Stimulated activated CD4-positive, alpha-beta T cell treated with anti-CD3 and anti-CD28 coated beads, TNF-alpha, amount 100 ng/mL, for 48 hours (primary cell): Measurements from ENCODE around the gene CDH4.

Source experiments
- DNase-seq, 3 donors: peaks; one replicate each; pipeline ENCODE4 v3.0.0-alpha.2; 2020; ENCODE audit warnings: low read depth in 3 of 3

Gene CDH4

GRCh38 chr20:61356196-61356595 is 104.1 kb downstream of the CDH4 start:
- DNase-seq: no peak

DNA sequence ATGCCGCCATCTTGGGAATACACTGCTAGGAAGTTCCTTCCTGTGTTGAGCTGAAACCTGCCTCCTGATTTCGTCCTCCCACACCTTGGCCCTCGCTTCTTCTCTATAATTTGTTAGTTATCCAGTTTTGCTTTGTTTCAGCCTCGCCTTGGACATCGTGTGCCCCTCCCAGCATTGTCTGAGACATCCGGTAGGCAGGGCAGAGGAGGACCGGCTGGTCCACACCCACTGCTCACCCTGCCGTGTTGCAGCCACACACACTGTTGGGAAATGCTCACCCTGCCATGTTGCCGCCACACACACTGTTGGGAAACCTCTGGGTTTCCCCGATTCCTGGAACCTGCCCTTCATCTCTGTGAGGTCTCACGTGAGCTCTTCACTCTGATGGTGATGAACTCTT is 105.1 kb downstream of the CDH4 start:
- DNase-seq: no peak

- no peak for DNase-seq
Observed at GRCh38 chr20:61359254-61359653, 107.2 kb downstream of the CDH4 start.

DNA sequence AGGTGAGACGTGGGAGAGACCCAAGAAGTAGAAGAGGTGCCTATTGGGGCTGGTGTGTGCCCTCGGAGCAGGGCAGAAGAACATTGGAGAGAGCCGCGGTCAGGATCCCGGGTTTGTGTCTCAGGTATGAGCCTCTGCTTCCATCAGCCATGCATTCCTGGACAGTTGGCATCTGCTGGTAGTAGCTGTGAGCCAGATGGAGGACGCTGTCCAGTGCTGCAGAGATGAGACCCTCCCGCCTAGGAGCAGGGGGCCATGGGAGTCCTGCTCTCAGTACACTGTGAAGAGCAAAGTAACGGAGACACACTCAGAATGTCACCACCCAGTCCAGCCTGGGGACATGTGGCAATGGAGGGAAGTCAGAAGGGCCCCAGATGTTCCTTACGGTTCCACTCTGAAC is 108.2 kb downstream of the CDH4 start:
- no peak for DNase-seq

- no peak for DNase-seq
Observed at GRCh38 chr20:61360940-61361339, 108.9 kb downstream of the CDH4 start.

DNA sequence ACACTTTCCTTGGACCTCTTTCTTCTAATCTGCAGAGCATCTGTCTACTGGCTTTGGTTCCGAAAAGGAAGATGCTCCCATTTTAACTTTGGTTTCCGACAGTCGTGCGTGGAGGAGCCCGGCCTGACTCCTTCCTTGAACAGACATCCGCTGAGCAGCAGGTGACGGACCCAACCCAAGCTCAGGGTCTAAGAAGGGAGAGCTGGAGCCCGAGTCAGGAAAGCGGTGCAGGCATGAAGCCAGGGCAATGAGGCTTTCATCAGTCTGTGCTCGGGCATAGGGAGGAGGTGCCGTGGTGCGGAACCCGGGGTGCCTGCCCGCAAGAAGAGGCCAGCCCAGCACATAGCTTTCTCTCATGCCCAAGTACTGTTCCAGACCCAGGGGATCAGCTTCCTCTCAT is 109.4 kb downstream of the CDH4 start:
- DNase-seq: no peak

DNA sequence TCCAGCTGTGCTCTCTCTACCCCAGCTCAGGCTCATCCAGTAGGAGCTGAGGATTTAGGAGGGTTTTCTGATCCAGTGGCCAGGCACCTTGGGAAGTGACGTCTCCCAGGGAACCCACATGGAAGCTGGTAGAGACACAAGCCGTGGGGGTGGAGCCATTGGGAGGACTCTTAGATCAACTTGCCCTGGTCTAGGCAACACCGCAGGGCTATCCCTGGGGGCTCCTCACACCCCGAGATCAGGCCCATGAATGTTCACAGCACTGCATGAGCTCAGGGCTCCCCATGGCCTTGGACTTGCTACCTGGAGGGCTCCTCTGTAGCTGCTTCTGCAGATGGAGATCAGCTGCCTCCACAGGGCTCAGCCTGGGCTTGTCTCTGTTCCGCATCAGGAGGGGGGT is 112.1 kb downstream of the CDH4 start:
- no peak for DNase-seq

GRCh38 chr20:61366914-61367313 is 114.9 kb downstream of the CDH4 start:
- DNase-seq: no peak

DNA sequence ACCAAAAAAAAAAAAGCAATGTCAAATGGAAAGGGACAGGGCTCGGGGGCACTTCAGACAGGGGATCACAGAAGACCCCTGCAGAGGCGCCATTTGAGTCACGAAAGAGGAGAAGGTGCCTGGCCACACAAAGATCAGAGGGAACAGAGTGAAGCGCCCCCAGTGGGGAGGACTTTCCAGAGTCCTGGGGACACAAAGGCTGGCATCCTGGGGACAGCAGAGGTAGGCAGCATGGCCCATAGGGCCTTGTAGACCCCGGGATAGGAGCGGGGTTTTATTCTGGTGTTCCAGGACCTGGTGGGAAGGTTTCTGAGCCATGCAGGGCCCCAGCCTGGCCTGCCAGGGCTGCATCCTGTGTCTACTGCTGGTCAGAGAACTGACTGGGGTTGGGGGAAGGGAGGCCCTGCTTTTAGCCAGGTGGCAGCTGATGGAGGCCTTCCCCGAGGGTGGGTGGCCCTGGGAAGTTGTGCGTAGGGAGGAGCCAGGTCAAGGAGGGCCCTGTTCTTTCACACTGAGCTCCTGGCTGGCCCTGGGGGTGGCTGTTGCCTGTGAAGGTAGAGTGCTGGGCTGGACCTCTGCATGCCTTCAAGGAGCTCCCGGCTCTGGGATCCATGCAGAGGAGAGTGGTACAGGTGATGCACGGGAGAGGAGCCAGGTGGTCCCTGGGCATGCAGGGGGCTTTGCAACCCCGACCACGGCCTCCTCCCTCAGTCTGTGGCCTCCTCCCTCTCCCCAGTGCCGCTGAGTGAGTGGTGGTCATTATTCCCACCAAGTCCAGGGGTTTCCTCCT is 117.9 kb downstream of the CDH4 start:
- no peak for DNase-seq

DNA sequence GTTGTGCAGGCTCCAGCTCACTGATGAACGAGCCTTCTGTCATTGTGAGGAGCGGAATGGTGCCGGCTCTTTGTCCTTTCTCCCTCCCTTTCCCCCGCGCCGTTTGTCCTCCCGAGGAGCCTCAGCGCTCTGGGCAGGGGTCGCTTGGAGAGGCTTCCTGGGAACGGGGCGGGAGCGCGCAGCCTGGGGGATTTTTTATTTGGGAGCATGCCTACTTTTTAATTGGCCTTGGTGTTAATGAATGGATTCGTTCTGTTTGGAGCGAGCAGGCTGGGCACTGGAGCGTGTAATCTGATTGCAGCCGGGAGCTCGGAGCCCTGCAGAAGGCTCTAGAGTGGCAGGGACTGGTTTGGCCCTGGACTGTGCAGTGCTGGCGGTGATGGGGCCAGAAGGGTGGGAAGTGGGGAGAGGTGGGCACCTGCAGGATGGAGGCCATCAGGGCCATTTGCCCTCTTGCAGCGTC is 118.8 kb downstream of the CDH4 start:
- DNase-seq: no peak

DNA sequence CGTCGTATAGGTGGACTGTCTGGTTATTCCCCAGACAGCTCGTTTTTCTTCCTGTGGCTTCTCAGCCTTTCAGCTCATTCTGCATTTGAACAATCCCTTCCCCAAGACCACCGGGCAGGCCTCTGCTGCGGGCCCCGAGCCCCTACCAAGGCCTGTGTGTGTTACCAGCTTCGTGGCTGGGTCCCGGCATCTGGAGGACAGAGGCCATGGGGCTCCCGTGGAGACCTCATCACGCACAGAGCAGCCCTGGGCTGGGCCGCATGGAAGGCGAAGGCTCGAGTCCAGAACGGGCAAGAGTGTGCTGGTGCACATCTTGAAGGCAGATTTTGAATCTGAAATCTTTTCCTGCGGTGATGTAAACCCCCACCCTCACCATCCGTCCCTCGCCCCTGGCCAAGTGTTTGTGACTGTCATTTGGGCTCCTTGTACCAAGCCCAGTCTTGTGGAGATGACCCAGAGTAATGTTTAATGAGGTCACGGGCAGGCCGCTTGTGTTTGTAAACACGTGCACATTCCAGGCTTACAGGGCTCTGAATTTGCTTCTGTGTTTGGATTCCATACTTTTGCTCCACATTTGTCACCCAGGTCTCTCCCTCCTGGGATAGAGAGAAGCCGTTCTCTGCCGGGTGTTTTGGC is 119.6 kb downstream of the CDH4 start:
- no peak for DNase-seq

- no peak for DNase-seq
Observed at GRCh38 chr20:61372137-61373054, 120.3 kb downstream of the CDH4 start.

- no peak for DNase-seq
Observed at GRCh38 chr20:61373055-61373399, 121.0 kb downstream of the CDH4 start.

GRCh38 chr20:61373956-61374545 is 122.0 kb downstream of the CDH4 start:
- DNase-seq: no peak

GRCh38 chr20:61376541-61377240 is 124.6 kb downstream of the CDH4 start:
- no peak for DNase-seq

- no peak for DNase-seq
Observed at GRCh38 chr20:61378694-61379355, 126.8 kb downstream of the CDH4 start.

- no peak for DNase-seq
Observed at GRCh38 chr20:61379898-61380544, 128.0 kb downstream of the CDH4 start.

DNA sequence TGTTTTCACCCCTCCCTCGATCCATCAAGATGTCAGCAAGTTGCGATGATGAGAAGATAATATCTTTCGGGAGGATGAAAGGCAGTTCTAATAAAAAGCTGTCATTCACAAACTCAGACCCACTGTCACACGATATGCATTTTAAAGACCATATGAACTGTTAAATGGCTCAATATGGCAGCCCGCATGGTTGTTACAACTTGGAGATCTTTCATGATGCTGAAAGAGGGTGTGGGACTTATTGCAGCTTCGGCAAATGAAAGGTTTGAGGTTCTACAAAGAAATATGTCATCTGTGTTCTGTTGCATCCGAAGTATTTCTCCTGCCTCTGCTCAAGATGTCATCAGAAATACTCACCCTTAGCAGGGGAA is 128.5 kb downstream of the CDH4 start:
- DNase-seq: no peak

- no peak for DNase-seq
Observed at GRCh38 chr20:61382194-61382593, 130.1 kb downstream of the CDH4 start.

DNA sequence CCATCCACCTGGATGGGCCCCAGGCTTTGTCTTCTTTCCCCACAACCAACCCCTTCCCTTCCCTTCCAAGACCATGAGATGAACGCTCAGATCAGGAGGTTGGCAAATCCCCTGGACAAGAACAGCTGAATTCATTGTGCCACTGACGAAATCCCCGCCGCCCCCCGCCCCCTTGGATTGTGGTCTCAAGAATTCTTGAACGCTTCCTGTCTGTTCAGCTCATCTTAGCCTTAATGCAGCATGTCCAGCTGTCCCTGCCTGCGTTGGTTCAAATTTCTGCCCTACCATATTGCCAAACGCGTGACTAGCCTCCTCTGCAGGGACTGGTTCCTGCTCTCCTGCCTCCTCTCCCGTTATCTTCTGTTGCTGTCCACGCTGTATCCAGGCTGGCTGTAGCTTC is 133.2 kb downstream of the CDH4 start:
- no peak for DNase-seq
